Heart left ventricle (tissue), 16 donors: ENCODE data around the gene DTNB. TPM values are rescaled to one million over a fixed set of nuclear protein-coding genes. Genes with fewer than 3 reads are reported as not detected.

ENCODE experiments used
- ATAC-seq, 4 donors: fragments of 200-7000 bp; cut with Tn5 transposase; one replicate each; pipeline ENCODE4 v1.9.1; 2020 to 2022; ENCODE audit warnings: moderate library complexity in 4 of 4, mild to moderate bottlenecking in 3 of 4, moderate number of reproducible peaks in 1 of 4
- DNase-seq, 5 donors: peaks; one replicate each; pipeline ENCODE4 v3.0.0-alpha.2; 2020
- H3K27ac ChIP-seq, 12 donors: fragments of 200-600 bp; sonication (generic) in 4 of 12; one replicate each; pipeline versions ENCODE4 v1.5.0 to v1.8.0; 2016 to 2022; ENCODE audit warnings: mild to moderate bottlenecking in 2 of 12
- H3K27me3 ChIP-seq, 9 donors: fragments of 200-600 bp; sonication (generic) in 2 of 9; one replicate each; pipeline versions ENCODE4 v1.5.1 to v1.8.0; 2016 to 2022; ENCODE audit warnings: mild to moderate bottlenecking in 3 of 9
- H3K36me3 ChIP-seq, 9 donors: fragments of 200-600 bp; sonication (generic) in 2 of 9; one replicate each; pipeline versions ENCODE4 v1.5.0 to v1.8.0; 2018 to 2022; ENCODE audit warnings: mild to moderate bottlenecking in 2 of 9
- H3K4me1 ChIP-seq, 12 donors: fragments of 200-600 bp; sonication (generic) in 4 of 12; one replicate each; pipeline versions ENCODE4 v1.5.0 to v1.8.0; 2016 to 2022; ENCODE audit warnings: mild to moderate bottlenecking in 3 of 12
- H3K4me3 ChIP-seq, 12 donors: fragments of 200-600 bp; sonication (generic) in 4 of 12; one replicate each; pipeline versions ENCODE4 v1.5.0 to v1.8.0; 2017 to 2022; ENCODE audit warnings: mild to moderate bottlenecking in 9 of 12, moderate library complexity in 4 of 12
- H3K9me3 ChIP-seq, 12 donors: fragments of 200-600 bp; sonication (generic) in 4 of 12; one replicate each; pipeline versions ENCODE4 v1.5.0 to v1.8.0; 2016 to 2022; ENCODE audit warnings: mild to moderate bottlenecking in 1 of 12
- POLR2A ChIP-seq, 2 donors: fragments of 450-650 bp; IDR thresholded peaks; one replicate each; pipeline ENCODE4 v1.6.1; 2017; ENCODE audit warnings: antibody characterized with exemption in 2 of 2, mild to moderate bottlenecking in 2 of 2, moderate library complexity in 2 of 2
- WGBS, 4 donors: extraction: QIAGEN DNeasy Blood & Tissue Kit in 2 of 4; methylation state at CpG; one replicate each; pipeline versions ENCODE4 v1.1.5 to v1.1.7; 2013 to 2018; 5-methylcytosine and 5-hydroxymethylcytosine counted together
- intact Hi-C, 10 donors: fragments of 100-400 bp; cut with DNase I; formaldehyde crosslinking; loops; one replicate each; pipeline versions ENCODE4 v1.11.1 to v1.14.2; 2022
- polyA plus RNA-seq, 2 donors: library from polyadenylated mRNA; stranded (reverse); fragments of 200-250 nt; gene quantifications; one replicate each; pipeline ENCODE4 v1.2.3, GENCODE V29; 2013
- total RNA-seq, 9 donors: library from RNA; depleted of rRNA in 2 of 9; stranded (reverse); fragments of >200 nt in 2 of 9; fragmentation: NEBNext Ultra II Directional in 3 of 9; extraction: Animal tissue kit (Norgen Biotek cat#: 25700) in 3 of 9; gene quantifications; one replicate each; pipeline versions ENCODE4 v1.1.0 to v1.2.4, GENCODE V29; 2016 to 2023
- TF ChIP-seq, protein P1 (sequence below), 12 donors: fragments of 200-600 bp; sonication (generic) in 4 of 12; IDR thresholded peaks; one replicate each; pipeline versions ENCODE4 v1.5.0 to v1.8.0; 2018 to 2022; ENCODE audit warnings: antibody characterized with exemption in 12 of 12, mild to moderate bottlenecking in 5 of 12
- donor health status: ischemic (EF 13 %, LVEDD 7.1; RV severe dilation, severe dysfunction).
- donor health status: healthy with polysubstance abuse.
- donor health status: DM: no; HTN: yes; CAD: no.
- donor health status: DM: no; HTN: no; CAD: no.
- donor health status: ischemic (EF 25% LVEDD 6.9; RV normal size, moderate dysfunction).
- donor health status: ischemic (EF 25% LVEDD 5.7; RV mildly dilated, moderate dysfunction).
- donor health status: healthy.
- donor health status: DM: yes; HTN: yes; CAD: no.
- donor health status: ischemic (EF 35%, LVEDD 5.7; RV mildly dilated, moderate dysfunction).
- donor health status: nonischemic (EF 11% LVEDD 7.7; RV severe dilation, severe dysfunction).
- donor health status: DM: yes; HTN: yes; CAD: no.
- donor health status: PGD.
- donor health status: ischemic (EF 29% LVEDD 5.4; RV normal size, mild dysfunction).
- donor health status: nonischemic (EF 23%, LVEDD 6.1; RV moderate dilation, normal function).

DTNB gene
- total and polyA plus RNA-seq, 11 donors = 2.5 to 17.3 (median 5.6) TPM

DNA sequence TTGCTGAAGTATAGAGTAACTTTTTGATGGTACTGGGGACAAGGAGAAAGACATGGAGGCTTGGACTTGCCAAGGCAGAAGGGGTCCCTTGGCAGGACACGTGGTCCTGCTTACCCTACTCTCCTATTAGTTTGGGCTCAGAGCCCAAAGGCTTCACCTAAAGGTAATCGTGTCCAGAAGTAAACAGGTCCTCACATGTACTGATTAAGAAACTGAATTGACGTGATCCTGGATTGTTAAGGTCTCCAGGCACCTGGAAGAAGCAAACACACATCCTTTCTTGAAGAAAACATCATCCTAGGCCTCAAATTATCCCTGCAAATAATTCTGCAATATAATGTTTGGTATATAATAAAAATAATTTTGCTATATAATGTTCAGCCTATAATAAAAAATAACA lies 50.0 kb downstream of the DTNB start:
- intact Hi-C loops = no loop called here
- Histone ChIP-seq H3K4me3 (no peak overlapping the region), H3K27ac (no peak overlapping the region), H3K36me3 (peaks cover 0 to 35% (median 17%) of the 10 kb centered on the region in 9 donors), H3K4me1 (peaks cover 0 to 8% (median 2%) of the 10 kb centered on the region in 12 donors), H3K9me3 (no peaks in the 10 kb centered on the region), H3K27me3 (no peaks in the 10 kb centered on the region)
- ATAC-seq = no peak
- no peak for DNase-seq
- TF ChIP-seq POLR2A (IDR thresholded peaks at IDR 0.05) = no peak
- TF ChIP-seq, protein P1, sequence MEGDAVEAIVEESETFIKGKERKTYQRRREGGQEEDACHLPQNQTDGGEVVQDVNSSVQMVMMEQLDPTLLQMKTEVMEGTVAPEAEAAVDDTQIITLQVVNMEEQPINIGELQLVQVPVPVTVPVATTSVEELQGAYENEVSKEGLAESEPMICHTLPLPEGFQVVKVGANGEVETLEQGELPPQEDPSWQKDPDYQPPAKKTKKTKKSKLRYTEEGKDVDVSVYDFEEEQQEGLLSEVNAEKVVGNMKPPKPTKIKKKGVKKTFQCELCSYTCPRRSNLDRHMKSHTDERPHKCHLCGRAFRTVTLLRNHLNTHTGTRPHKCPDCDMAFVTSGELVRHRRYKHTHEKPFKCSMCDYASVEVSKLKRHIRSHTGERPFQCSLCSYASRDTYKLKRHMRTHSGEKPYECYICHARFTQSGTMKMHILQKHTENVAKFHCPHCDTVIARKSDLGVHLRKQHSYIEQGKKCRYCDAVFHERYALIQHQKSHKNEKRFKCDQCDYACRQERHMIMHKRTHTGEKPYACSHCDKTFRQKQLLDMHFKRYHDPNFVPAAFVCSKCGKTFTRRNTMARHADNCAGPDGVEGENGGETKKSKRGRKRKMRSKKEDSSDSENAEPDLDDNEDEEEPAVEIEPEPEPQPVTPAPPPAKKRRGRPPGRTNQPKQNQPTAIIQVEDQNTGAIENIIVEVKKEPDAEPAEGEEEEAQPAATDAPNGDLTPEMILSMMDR (IDR thresholded peaks at IDR 0.05) = no peak
- 91 to 94% (median 93%) methylated on average over 3 of the region's 3 CpGs for WGBS, 4 donors

GRCh38 chr2:25620711-25621110 lies 52.7 kb downstream of the DTNB start:
- WGBS, 4 donors = 75 to 86% (median 84%) methylated on average over 4 of the region's 4 CpGs
- H3K36me3 ChIP-seq = peaks cover 0 to 11% (median 0%) of the 10 kb centered on the region in 9 donors

GRCh38 chr2:25620077-25620476 lies 53.3 kb downstream of the DTNB start:
- TF ChIP-seq POLR2A (IDR thresholded peaks at IDR 0.05) = no peak
- TF ChIP-seq, protein P1 (IDR thresholded peaks at IDR 0.05) = no peak
- H3K36me3 ChIP-seq = peaks cover 0 to 9% (median 0%) of the 10 kb centered on the region in 9 donors
- ATAC-seq = no peak
- 80 to 93% (median 87%) methylated on average over 5 of the region's 5 CpGs for WGBS, 4 donors
- peaks cover 0 to 25% (median 11%) of the 10 kb centered on the region in 12 donors for H3K4me1 ChIP-seq
- DNase-seq = no peak
- H3K27me3 ChIP-seq = no peaks in the 10 kb centered on the region
- H3K27ac ChIP-seq = no peak overlapping the region
- no peaks in the 10 kb centered on the region for H3K9me3 ChIP-seq
- no peak overlapping the region for H3K4me3 ChIP-seq
- intact Hi-C loops = no loop called here

More at GRCh38 chr2:25620711-25621110, 52.7 kb downstream of the DTNB start:
- Histone ChIP-seq H3K9me3 (no peaks in the 10 kb centered on the region), H3K4me3 (no peak overlapping the region), H3K27me3 (no peaks in the 10 kb centered on the region), H3K4me1 (peaks cover 0 to 24% (median 11%) of the 10 kb centered on the region in 12 donors), H3K27ac (no peak overlapping the region)
- no peak for DNase-seq
- intact Hi-C loops = no loop called here
- no peak for TF ChIP-seq POLR2A (IDR thresholded peaks at IDR 0.05)
- TF ChIP-seq, protein P1 (IDR thresholded peaks at IDR 0.05) = no peak
- ATAC-seq = no peak

- ATAC-seq (no peak), DNase-seq (no peak)
- Histone ChIP-seq H3K4me3 (no peak overlapping the region), H3K27ac (peak overlapping the region in 1 of 12 donors; percentile 77), H3K36me3 (peaks cover 0 to 9% (median 0%) of the 10 kb centered on the region in 9 donors), H3K27me3 (no peaks in the 10 kb centered on the region), H3K9me3 (no peaks in the 10 kb centered on the region), H3K4me1 (peaks cover 0 to 25% (median 11%) of the 10 kb centered on the region in 12 donors)
- intact Hi-C loops = loop anchor here in 1 of 10 donors (10.0 kb wide), 1 partner anchor 76 kb away; no protein-coding TSS in a partner anchor
- 90 to 96% (median 92%) methylated on average over 4 of the region's 4 CpGs for WGBS, 4 donors
- no peak for TF ChIP-seq POLR2A (IDR thresholded peaks at IDR 0.05)
- TF ChIP-seq, protein P1 (IDR thresholded peaks at IDR 0.05) = no peak
Measured at GRCh38 chr2:25619185-25619584, 54.2 kb downstream of the DTNB start.
